GM11168 (cell line): ENCODE data around the gene RBMS3.
"Not testable (repeated sequence)": the region's sequence is repeated elsewhere in the genome, so short reads cannot be mapped to it uniquely, and the experiment has no call there.

Experiments used
- in situ Hi-C: fragments of 300-500 bp; cut with MboI; formaldehyde crosslinking; loops from one replicate; pipeline ENCODE4 v1.12.0; 2022; ENCODE audit warnings: low sequenced_read_pairs; ENCODE audit not compliant: unreplicated experiment

Gene RBMS3

DNA sequence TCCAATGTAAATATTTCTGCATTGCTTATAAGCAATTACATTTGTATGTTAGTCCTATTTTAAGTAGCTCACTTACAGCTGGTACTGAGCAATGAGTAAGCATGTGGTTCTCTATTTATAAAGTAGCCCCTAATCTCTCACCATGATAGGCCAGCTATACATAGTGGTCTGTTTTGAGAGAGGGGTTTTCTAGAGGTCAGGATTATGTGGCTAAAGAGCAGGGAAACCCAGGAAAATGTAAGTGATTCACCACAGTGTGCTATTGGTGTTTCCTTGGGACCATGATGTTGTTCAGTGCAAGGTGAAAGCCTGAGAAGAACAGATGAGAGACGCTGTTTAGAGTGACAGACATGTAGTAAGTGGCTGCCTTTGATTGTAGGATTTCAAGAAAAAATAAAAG is 26.4 kb downstream of the RBMS3 start:
- in situ Hi-C loops = no loop called here

GRCh38 chr3:29310865-29311264 is 30.0 kb downstream of the RBMS3 start:
- in situ Hi-C loops = no loop called here

GRCh38 chr3:29311795-29312194 is 30.9 kb downstream of the RBMS3 start:
- in situ Hi-C loops = no loop called here

GRCh38 chr3:29312395-29312794 is 31.5 kb downstream of the RBMS3 start:
- in situ Hi-C loops = no loop called here

DNA sequence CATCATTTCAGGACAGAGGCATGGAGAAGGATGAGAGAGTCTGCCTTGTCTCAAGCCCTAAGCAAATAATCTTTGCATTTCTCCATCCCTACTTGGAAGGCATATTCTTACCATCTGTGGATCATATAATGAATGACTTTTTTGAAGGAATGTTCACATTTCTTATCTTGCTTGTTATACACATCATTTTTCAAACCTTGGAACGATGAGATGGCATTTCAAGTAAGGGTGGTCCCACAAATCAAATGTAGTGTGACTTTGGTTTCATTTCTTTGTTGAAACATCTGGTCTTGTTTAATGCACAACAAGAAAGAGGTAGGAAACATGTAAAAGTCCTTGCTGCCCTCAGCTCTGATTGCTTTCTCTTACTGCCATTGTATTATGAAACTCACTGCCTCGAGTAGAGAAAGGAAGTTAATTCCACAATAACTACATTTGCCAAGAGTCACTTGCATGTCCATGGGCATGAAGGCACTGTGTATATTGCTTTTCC is 32.1 kb downstream of the RBMS3 start:
- in situ Hi-C loops = no loop called here

DNA sequence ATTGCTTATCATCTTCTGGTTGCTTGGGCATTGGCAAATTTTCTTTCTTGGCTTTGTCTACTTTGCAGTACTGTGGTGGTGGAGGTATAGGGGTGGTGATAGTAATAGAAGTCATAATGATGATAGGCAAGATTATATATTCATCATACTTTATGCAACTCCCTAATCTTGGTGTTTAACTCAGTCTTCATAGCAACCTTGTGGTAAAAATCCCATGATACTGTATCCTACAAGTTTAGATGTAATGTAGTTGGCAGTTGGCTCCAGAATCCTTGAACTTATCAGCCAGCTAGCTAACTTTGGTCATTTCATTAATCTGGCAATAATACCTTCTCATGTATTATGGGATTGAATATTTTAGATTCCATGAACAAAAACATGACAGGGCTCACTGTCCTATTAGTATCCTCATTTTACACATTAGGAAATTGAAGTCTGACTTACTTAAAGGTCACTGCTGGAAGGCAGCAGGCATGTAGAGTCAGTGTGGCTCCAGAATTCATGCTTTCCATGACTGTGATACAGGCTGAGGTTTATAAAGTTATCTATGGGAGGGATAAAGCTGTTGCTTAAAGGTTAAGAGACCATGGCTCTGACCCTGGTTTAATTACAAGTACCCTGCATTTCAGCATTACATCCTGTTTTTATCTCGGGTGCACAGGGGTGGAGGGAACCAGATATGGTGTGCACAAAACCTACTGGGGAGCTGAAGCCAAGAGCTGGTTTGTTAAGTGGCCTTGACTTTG is 33.3 kb downstream of the RBMS3 start:
- in situ Hi-C loops = no loop called here

DNA sequence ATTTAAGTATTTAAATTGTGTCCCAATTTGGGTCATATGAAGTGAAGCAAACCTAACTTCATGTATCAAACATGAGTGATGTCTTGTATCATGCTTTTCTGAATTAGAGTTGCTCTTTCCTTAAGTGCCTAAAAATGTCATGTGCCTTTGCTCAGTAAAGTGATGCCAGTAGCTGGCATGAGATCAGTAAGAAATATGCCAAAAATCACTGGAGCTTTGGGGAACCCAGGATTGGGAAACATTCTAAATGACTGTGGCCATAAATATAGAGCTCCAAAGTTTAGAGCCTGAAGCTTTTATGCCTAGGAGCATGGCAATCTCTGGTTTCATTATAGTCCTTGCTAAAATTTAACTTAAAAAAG is 33.8 kb downstream of the RBMS3 start:
- in situ Hi-C loops = no loop called here

DNA sequence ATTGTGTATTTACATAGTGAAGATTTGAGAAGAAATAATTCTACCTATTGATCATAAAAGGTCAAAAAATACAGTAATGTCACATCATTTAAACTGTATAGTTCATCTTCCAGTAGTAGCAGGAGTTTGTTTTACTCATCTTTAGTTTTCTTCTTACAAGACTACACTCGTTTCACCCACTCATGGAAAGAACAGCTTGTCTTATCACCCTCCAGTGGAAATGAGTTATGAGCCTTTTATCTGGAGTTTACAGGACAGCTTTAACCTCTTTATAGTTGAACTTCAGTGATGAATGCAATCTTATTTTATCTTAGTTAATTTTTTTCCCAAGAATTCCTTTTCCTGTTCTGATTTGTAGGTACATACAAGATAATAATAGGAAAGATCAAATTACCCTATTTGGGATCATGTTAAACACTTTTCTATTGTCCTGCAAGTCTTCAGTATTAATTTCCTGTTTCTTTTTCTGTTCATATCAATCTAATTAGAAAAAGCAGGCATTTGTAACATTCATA is 36.8 kb downstream of the RBMS3 start:
- in situ Hi-C loops = no loop called here

DNA sequence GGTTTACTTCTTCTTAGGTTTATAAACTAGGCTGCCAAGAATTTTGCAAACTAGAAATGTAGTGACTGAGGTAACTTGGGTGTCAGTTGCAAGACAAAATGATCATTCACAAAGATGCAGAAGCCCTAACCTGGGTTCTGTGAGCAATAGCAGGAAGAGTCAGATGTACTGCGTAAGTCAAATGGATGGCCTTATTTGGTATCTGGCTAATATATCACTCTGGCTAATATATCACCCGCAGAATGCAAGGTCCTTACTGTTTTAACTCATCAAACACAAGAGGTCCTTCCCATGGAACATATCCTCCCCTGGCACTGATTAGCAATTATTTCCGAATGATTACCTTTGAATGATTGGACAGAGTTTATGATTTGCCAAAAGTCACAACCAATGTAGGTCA is 37.4 kb downstream of the RBMS3 start:
- in situ Hi-C loops = no loop called here

GRCh38 chr3:29319262-29319661 is 38.4 kb downstream of the RBMS3 start:
- in situ Hi-C loops = no loop called here

- in situ Hi-C loops = no loop called here
These were observed 38.9 kb downstream of the RBMS3 start for GRCh38 chr3:29319798-29320197.

GRCh38 chr3:29322586-29322985 is 41.7 kb downstream of the RBMS3 start:
- in situ Hi-C loops = no loop called here

DNA sequence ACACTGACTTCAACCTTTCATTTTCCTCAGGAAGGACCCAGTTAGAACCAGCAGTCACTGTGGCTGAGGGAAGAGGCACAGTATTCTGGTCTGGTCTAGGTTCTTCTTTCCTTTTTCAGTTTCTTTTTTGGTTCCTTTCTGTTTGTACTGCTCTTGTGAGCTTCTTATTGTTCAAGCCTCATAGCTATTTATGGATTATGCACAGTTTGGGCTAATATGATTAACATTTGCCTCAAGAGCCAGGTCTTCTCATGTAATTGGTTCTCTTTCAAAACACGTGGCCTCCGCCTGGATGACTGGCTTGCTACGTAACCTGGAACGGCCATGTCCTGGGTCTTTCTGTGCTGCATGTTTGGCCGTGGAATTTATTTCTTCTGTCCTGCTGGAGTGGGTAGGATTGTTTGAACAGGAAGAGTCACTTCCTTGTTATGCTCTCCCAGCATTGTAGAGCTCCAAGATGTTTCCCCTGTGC is 43.3 kb downstream of the RBMS3 start:
- in situ Hi-C loops = no loop called here

- in situ Hi-C loops = not testable (repeated sequence)
These were observed 45.7 kb downstream of the RBMS3 start for GRCh38 chr3:29326540-29326939.

DNA sequence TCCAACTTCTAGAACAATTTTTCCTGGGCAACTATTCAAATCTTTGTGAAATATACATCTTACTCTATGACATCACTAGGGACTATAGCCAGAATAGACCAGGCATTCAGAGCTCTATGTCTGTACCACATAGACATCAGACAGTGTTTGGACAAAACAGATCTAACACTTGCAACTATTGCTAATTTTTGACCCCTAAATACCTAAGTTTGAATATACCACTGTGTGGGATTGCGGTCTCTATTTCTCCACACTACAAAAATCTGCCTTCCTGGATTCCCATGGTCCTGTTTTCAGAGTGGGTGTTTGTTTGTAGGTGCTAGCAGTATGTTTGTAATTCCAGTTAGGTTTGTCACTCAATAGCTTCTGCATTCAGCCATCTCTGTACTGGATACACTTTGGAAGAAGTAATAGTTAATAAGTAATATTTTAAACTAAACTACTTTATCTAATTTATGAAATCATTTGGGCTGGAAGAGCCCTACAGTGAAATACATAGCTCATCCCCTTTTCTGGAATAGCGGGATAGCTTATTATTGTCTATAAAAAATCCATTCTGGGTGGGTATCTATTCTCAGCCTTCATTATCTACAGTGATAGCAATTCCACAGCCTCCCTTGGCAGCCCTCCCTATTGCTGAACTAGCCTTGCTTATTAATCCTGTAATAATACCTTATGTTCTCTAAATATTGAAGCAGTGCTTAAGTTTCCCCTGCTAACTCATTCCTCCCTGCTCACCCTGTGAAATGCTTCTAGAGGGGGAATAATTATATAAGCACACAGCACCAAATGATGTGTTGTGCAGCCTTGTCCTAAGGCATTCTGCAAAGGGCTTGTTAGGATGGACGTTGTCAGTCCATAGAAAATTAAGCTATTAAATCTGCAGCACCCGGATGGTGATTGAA is 49.4 kb downstream of the RBMS3 start:
- in situ Hi-C loops = no loop called here

GRCh38 chr3:29331035-29331434 is 50.2 kb downstream of the RBMS3 start:
- in situ Hi-C loops = no loop called here

DNA sequence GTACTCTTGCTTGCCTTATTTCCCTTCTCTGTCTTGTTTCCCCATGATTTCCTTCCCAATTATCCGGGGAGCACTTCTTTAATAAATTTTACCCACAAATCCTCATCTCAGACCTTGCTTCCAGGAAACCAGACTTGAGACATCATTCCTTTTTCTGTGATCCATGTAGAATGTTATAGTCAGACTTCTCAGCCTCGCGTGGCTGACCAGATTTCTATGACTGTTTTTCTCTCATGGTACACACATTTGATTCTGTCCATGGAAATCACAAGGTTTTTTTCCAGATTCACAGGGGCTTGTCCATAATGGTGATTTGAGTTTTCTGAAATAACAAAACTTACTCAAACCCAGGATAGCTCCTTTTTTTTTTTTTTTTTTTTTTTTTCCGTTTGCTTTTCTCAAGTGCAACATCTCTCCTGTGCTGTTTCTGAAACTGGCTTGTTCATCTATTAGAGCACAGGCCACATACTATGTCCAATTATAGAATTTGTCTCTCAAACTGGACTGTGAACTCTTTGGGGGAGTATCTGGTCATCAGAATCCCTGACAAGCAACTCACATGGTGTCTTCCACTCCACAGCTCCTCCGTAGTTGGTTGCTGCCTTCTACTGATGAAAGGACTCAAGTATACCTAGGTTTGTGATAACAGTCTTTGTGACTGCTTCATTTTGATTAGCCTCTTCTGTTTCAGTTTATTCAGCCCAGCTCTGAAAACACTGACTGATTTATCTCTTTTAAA is 50.8 kb downstream of the RBMS3 start:
- in situ Hi-C loops = no loop called here

DNA sequence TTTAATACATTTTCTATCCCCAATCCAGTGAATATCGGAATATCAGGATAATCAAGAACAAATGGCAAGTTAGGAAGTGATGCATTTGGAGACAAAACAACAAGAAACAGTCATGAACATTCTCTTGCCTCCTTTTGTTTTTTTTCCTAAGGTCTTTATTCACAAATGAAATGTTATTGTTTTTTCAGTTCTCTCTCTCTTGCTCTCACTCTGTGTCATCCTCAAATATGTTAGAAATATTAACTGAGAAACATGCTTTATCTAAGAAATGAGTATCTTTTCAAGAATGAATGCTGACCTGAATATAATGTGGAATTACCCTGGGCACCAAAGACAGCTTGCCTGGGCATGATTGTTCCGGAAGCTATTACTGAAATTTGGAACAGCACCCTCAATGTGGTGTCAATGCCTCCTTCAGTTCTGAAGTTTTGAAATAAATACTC is 51.3 kb downstream of the RBMS3 start:
- in situ Hi-C loops = no loop called here

GRCh38 chr3:29333576-29333975 is 52.7 kb downstream of the RBMS3 start:
- in situ Hi-C loops = no loop called here

DNA sequence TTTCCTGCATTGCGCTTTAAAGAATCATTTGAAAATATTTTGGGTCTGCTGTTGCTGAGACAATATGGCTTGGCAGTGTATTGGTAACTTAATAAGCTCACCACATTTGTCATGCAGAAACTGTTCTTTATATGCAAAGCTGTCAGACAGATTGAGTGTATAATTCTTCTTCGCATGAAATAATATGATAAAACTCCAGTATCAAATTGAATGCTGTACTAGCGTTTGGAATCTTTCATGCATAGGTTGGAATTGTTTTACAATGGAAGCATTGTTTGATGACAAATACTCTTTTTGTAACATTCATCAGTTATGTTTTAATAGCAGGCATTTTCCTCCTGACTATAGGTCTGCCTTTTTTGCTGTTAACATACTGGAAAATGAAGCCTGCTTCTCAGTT is 53.8 kb downstream of the RBMS3 start:
- in situ Hi-C loops = no loop called here
